PC-3 (cell line): Measurements from ENCODE around the gene GAS2L3. TPM values are rescaled to one million over a fixed set of nuclear protein-coding genes. Genes with fewer than 3 reads are reported as not detected.

ENCODE experiments used
- ATAC-seq: fragments of 200-7000 bp; cut with Tn5 transposase; 2 replicates; pipeline ENCODE4 v1.9.1; 2020; ENCODE audit warnings: mild to moderate bottlenecking, moderate library complexity
- BruUV-seq: library from RNA; stranded (reverse); fragments of 400-500 nt; replicated peaks from 2 replicates; lab custom pipeline; 2021; lab: Mats Ljungman, UMichigan
- CTCF ChIA-PET: fragments of 300-600 bp; sonication (Branson Sonifier 250); formaldehyde crosslinking; loops from one replicate; lab custom pipeline; 2022; ENCODE audit warnings: antibody characterized with exemption; lab: Charles Lee
- POLR2A ChIA-PET: fragments of 300-600 bp; sonication (Branson Sonifier 250); formaldehyde crosslinking; loops from one replicate; lab custom pipeline; 2022; ENCODE audit warnings: antibody characterized with exemption; ENCODE audit not compliant: unreplicated experiment; lab: Charles Lee
- DNase-seq: peaks from one replicate; pipeline ENCODE4 v3.0.0-alpha.2; 2015
- H2AFZ ChIP-seq: fragments of 300-600 bp; sonication (generic); 2 replicates; pipeline ENCODE4 v1.6.0; 2016; ENCODE audit warnings: antibody characterized with exemption, low read length
- H3F3A ChIP-seq: fragments of 300-600 bp; sonication (generic); one replicate; pipeline ENCODE4 v1.6.0; 2017; ENCODE audit warnings: antibody characterized with exemption, low read length, control low read depth, mild to moderate bottlenecking; ENCODE audit not compliant: unreplicated experiment
- H3K27ac ChIP-seq: fragments of 300-600 bp; sonication (generic); 2 replicates; pipeline ENCODE4 v1.5.1; 2016; ENCODE audit warnings: mild to moderate bottlenecking, low read length
- H3K27me3 ChIP-seq: fragments of 300-600 bp; sonication (generic); 2 replicates; pipeline ENCODE4 v1.6.1; 2016; ENCODE audit warnings: low read length, mixed read lengths
- H3K36me3 ChIP-seq: fragments of 300-600 bp; sonication (generic); 2 replicates; pipeline ENCODE4 v1.6.1; 2016; ENCODE audit warnings: low read depth, mixed run types, low read length, mixed read lengths
- H3K4me1 ChIP-seq: fragments of 300-600 bp; sonication (generic); 2 replicates; pipeline ENCODE4 v1.5.1; 2016; ENCODE audit warnings: low read length; ENCODE audit not compliant: insufficient read depth
- H3K4me2 ChIP-seq: fragments of 300-600 bp; sonication (generic); 2 replicates; pipeline ENCODE4 v1.6.0; 2016; ENCODE audit warnings: low read length
- H3K4me3 ChIP-seq: fragments of 300-600 bp; sonication (generic); 2 replicates; pipeline ENCODE4 v1.5.1; 2016; ENCODE audit warnings: mild to moderate bottlenecking, low read length, mixed read lengths
- H3K79me2 ChIP-seq: fragments of 300-600 bp; sonication (generic); 2 replicates; pipeline ENCODE4 v1.6.1; 2017; ENCODE audit warnings: low read length, mixed read lengths
- H3K9ac ChIP-seq: fragments of 300-600 bp; sonication (generic); 2 replicates; pipeline ENCODE4 v1.6.0; 2016; ENCODE audit warnings: mild to moderate bottlenecking, low read length
- H3K9me2 ChIP-seq: fragments of 300-600 bp; sonication (generic); replicated peaks from 2 replicates; pipeline ENCODE4 v1.6.1; 2016; ENCODE audit warnings: mixed run types, low read length, mixed read lengths
- H3K9me3 ChIP-seq: fragments of 300-600 bp; sonication (generic); 2 replicates; pipeline ENCODE4 v1.6.1; 2016; ENCODE audit warnings: low read length, mixed read lengths
- H4K20me1 ChIP-seq: fragments of 300-600 bp; sonication (generic); 2 replicates; pipeline ENCODE4 v1.6.1; 2016; ENCODE audit warnings: low read length, mixed read lengths
- EZH2 ChIP-seq: fragments of 300-600 bp; sonication (generic); IDR thresholded peaks from one replicate; pipeline ENCODE4 v1.6.1; 2017; ENCODE audit warnings: antibody characterized with exemption, mild to moderate bottlenecking, low read length; ENCODE audit not compliant: unreplicated experiment
- EZH2phosphoT487 ChIP-seq: fragments of 300-600 bp; sonication (generic); IDR thresholded peaks from 2 replicates; pipeline ENCODE4 v1.6.1; 2018; ENCODE audit warnings: mild to moderate bottlenecking, antibody characterized with exemption, low read length, borderline replicate concordance
- intact Hi-C: fragments of 100-400 bp; cut with micrococcal nuclease; formaldehyde crosslinking; loops from 2 replicates; pipeline ENCODE4 v1.9.0; 2023
- total RNA-seq: library from RNA; depleted of rRNA; stranded (reverse); fragments of >200 nt; gene quantifications from 2 replicates; pipeline ENCODE4 v1.2.3, GENCODE V29; 2014
- TF ChIP-seq, protein P1 (sequence below): fragments of 300-600 bp; sonication (generic); conservative IDR thresholded peaks from 2 replicates; pipeline ENCODE4 v1.5.1; 2017; ENCODE audit warnings: antibody characterized with exemption, low read depth, mild to moderate bottlenecking, low read length

The GAS2L3 gene
- total RNA-seq, 1 experiment from 2014 or later, result 27.8 TPM

DNA sequence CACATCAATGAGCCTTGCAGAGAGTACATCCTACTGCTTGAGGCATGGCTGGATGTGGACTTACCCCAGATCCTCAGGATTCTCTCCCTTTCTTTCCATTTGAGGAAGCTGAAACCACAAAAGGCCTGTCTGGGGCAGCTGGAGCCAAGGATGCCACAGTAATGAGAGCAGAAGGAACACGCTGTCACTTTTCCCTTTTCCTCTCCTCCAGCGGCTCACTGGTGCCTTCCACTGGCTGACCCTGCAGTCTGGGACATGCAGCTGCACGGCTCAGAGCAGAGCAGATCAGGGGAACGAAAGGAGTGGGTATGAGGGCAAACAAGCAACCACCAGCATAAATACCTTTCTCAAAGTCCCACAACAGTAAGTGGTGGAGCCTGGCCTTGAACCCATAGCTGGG is 78.2 kb downstream of the GAS2L3 start:
- H3K79me2 ChIP-seq, result no peaks in the 10 kb centered on the region
- no peak overlapping the region for H3K9ac ChIP-seq
- no peak for DNase-seq
- no peak overlapping the region for H2AFZ ChIP-seq
- peaks cover 19% of the 10 kb centered on the region; the same call in 1 of the 2 replicates for H3K27me3 ChIP-seq
- CTCF ChIA-PET, result no interaction called here
- intact Hi-C loops, result no loop called here
- no peaks in the 10 kb centered on the region for H3K9me3 ChIP-seq
- H3F3A ChIP-seq, result no peaks in the 10 kb centered on the region
- H3K27ac ChIP-seq, result no peak overlapping the region
- POLR2A ChIA-PET, result no interaction called here
- no peaks in the 10 kb centered on the region for H3K9me2 ChIP-seq
- no peak overlapping the region for H3K4me3 ChIP-seq
- no TSS peak for BruUV-seq
- H3K36me3 ChIP-seq, result no peaks in the 10 kb centered on the region
- no peaks in the 10 kb centered on the region for H4K20me1 ChIP-seq
- TF ChIP-seq EZH2, result no peak
- TF ChIP-seq, protein P1, sequence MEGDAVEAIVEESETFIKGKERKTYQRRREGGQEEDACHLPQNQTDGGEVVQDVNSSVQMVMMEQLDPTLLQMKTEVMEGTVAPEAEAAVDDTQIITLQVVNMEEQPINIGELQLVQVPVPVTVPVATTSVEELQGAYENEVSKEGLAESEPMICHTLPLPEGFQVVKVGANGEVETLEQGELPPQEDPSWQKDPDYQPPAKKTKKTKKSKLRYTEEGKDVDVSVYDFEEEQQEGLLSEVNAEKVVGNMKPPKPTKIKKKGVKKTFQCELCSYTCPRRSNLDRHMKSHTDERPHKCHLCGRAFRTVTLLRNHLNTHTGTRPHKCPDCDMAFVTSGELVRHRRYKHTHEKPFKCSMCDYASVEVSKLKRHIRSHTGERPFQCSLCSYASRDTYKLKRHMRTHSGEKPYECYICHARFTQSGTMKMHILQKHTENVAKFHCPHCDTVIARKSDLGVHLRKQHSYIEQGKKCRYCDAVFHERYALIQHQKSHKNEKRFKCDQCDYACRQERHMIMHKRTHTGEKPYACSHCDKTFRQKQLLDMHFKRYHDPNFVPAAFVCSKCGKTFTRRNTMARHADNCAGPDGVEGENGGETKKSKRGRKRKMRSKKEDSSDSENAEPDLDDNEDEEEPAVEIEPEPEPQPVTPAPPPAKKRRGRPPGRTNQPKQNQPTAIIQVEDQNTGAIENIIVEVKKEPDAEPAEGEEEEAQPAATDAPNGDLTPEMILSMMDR, result no peak
- no peak for TF ChIP-seq EZH2phosphoT487
- H3K4me2 ChIP-seq, result no peak overlapping the region
- H3K4me1 ChIP-seq, result no peaks in the 10 kb centered on the region
- no peak for ATAC-seq

DNA sequence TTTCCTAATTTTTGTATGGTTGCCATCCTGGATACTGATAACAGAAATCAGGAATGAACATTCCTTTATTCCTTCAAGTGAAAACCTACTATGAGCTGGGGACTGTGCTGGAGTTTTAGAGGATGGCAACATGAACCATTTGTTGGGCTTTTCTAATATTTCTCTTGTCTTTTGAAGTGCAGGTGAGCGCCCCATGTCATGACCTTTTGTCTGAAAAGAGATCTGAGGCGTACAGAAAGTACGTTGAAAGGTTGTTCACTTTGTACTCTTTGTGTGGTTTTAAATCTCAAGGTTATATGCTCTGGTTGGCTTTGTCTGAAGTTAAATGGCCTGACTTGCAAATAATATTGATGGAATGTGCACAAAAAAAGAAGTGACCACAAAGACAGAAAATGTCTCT is 79.0 kb downstream of the GAS2L3 start:
- no peak overlapping the region for H3K4me3 ChIP-seq
- CTCF ChIA-PET, result no interaction called here
- ATAC-seq, result no peak

DNA sequence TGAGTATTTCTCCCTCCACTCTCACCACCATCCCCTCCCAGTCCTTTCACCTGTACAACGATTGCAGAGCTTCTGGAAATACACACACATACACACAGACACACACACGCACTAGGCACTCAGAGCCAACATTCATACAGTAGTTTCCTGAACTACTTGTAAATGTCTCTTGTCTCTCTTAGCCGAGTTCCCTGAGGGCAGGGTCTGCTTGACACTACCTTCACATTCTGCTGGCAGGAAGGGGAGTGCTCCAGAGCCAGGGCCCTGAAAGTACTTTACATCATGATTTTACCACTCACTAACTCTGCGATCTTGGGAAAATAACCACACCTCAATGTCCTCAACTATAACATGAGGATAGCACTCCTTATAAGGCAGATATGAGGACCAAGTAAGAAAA is 82.7 kb downstream of the GAS2L3 start:
- Histone ChIP-seq H3K27ac (no peak overlapping the region), H3K36me3 (no peaks in the 10 kb centered on the region), H3K27me3 (peaks cover 39% of the 10 kb centered on the region), H3K9me2 (no peaks in the 10 kb centered on the region), H4K20me1 (no peaks in the 10 kb centered on the region), H3K9me3 (no peaks in the 10 kb centered on the region), H3K4me1 (no peaks in the 10 kb centered on the region), H2AFZ (no peak overlapping the region), H3K79me2 (no peaks in the 10 kb centered on the region), H3K4me2 (no peak overlapping the region), H3F3A (no peaks in the 10 kb centered on the region), H3K4me3 (no peak overlapping the region), H3K9ac (no peak overlapping the region)
- ATAC-seq (no peak), DNase-seq (no peak)
- ChIA-PET POLR2A (no interaction called here), CTCF (no interaction called here)
- BruUV-seq, result no TSS peak
- intact Hi-C loops, result no loop called here
- no peak for TF ChIP-seq EZH2phosphoT487
- TF ChIP-seq, protein P1, result no peak
- no peak for TF ChIP-seq EZH2

More for the DNA sequence above, 79.0 kb downstream of the GAS2L3 start:
- H3K9me3 ChIP-seq, result no peaks in the 10 kb centered on the region
- peaks cover 19% of the 10 kb centered on the region; the same call in 1 of the 2 replicates for H3K27me3 ChIP-seq
- no peak overlapping the region for H2AFZ ChIP-seq
- no peaks in the 10 kb centered on the region for H3K79me2 ChIP-seq
- intact Hi-C loops, result no loop called here
- BruUV-seq, result no TSS peak
- no peak overlapping the region for H3K27ac ChIP-seq
- no peak overlapping the region for H3K9ac ChIP-seq
- no peak for DNase-seq
- POLR2A ChIA-PET, result no interaction called here
- H3K4me2 ChIP-seq, result no peak overlapping the region
- no peaks in the 10 kb centered on the region for H3K9me2 ChIP-seq
- no peaks in the 10 kb centered on the region for H3F3A ChIP-seq
- no peak for TF ChIP-seq EZH2
- no peaks in the 10 kb centered on the region for H3K4me1 ChIP-seq
- no peaks in the 10 kb centered on the region for H3K36me3 ChIP-seq
- H4K20me1 ChIP-seq, result no peaks in the 10 kb centered on the region
